Stimulated activated CD8-positive, alpha-beta memory T cell treated with anti-CD3 and anti-CD28 coated beads, Interleukin-15, amount 100 ng/mL, for 1 hour (primary cell): ENCODE measurements around the gene CD1B.
"Not testable (repeated sequence)": the region's sequence is repeated elsewhere in the genome, so short reads cannot be mapped to it uniquely, and the experiment has no call there.

Source experiments
- DNase-seq: peaks from one replicate; pipeline ENCODE4 v3.0.0-alpha.2; 2020; ENCODE audit warnings: low read depth

Gene CD1B

GRCh38 chr1:158328426-158328825, 2.9 kb downstream of the CD1B start:
- DNase-seq = no peak

- no peak for DNase-seq
Observed at GRCh38 chr1:158327481-158327880, 3.9 kb downstream of the CD1B start.

GRCh38 chr1:158324395-158324794, 6.9 kb downstream of the CD1B start:
- no peak for DNase-seq

GRCh38 chr1:158323866-158324265, 7.5 kb downstream of the CD1B start:
- DNase-seq = no peak

- DNase-seq = no peak
Observed at GRCh38 chr1:158311066-158311465, 20.3 kb downstream of the CD1B start.

GRCh38 chr1:158310623-158311022, 20.7 kb downstream of the CD1B start:
- no peak for DNase-seq

GRCh38 chr1:158295791-158296190, 35.5 kb downstream of the CD1B start:
- DNase-seq = no peak

- no peak for DNase-seq
Observed at GRCh38 chr1:158290321-158290844, 40.9 kb downstream of the CD1B start.

GRCh38 chr1:158289811-158290210, 41.5 kb downstream of the CD1B start, which contains the start of gene CD1C:
Gene CD1C (plus strand): TSS chr1:158289923. CDS start chr1:158290065, 142 bp downstream.
- no peak for DNase-seq

- DNase-seq = no peak
Observed at GRCh38 chr1:158286941-158287346, 44.4 kb downstream of the CD1B start.

GRCh38 chr1:158286487-158286886, 44.8 kb downstream of the CD1B start:
- no peak for DNase-seq

GRCh38 chr1:158285756-158286241, 45.5 kb downstream of the CD1B start:
- DNase-seq = no peak

- DNase-seq = no peak
Observed at GRCh38 chr1:158283965-158284364, 47.4 kb downstream of the CD1B start.

- DNase-seq = not testable (repeated sequence)
Observed at GRCh38 chr1:158282421-158282820, 48.9 kb downstream of the CD1B start.
